Parathyroid adenoma (tissue), 2 donors: ENCODE data around the gene AGPAT2.

ENCODE experiments used
- H2AFZ ChIP-seq: fragments of 300-600 bp; sonication (generic); one replicate; pipeline ENCODE4 v1.7.0; 2017; ENCODE audit warnings: antibody characterized with exemption, mild to moderate bottlenecking
- H3K27ac ChIP-seq: fragments of 300-600 bp; sonication (generic); one replicate; pipeline ENCODE4 v1.7.0; 2017
- H3K27me3 ChIP-seq: fragments of 300-600 bp; sonication (generic); one replicate; pipeline ENCODE4 v1.7.0; 2017; ENCODE audit warnings: low read length; ENCODE audit not compliant: control insufficient read depth, insufficient read depth
- H3K36me3 ChIP-seq: fragments of 300-600 bp; sonication (generic); one replicate; pipeline ENCODE4 v1.7.0; 2017; ENCODE audit warnings: low read length; ENCODE audit not compliant: control insufficient read depth, insufficient read depth
- H3K4me1 ChIP-seq: fragments of 300-600 bp; sonication (generic); one replicate; pipeline ENCODE4 v1.7.0; 2017; ENCODE audit warnings: control low read depth
- H3K4me2 ChIP-seq: fragments of 300-600 bp; sonication (generic); one replicate; pipeline ENCODE4 v1.7.0; 2017; ENCODE audit warnings: low read length
- H3K4me3 ChIP-seq: fragments of 300-600 bp; sonication (generic); one replicate; pipeline ENCODE4 v1.7.0; 2017; ENCODE audit warnings: low read depth, low read length
- H3K79me2 ChIP-seq: fragments of 300-600 bp; sonication (generic); one replicate; pipeline ENCODE4 v1.7.0; 2017; ENCODE audit warnings: control low read depth
- H3K9ac ChIP-seq: fragments of 300-600 bp; sonication (generic); one replicate; pipeline ENCODE4 v1.7.0; 2017; ENCODE audit warnings: mild to moderate bottlenecking
- H3K9me3 ChIP-seq: fragments of 300-600 bp; sonication (generic); one replicate; pipeline ENCODE4 v1.7.0; 2017; ENCODE audit warnings: low read length; ENCODE audit not compliant: control insufficient read depth
- CTCF ChIP-seq: fragments of 300-600 bp; sonication (generic); IDR thresholded peaks from one replicate; pipeline ENCODE4 v1.7.0; 2017; ENCODE audit warnings: antibody characterized with exemption, mild to moderate bottlenecking
- donor health status: primary hyperparathyroidism.

The AGPAT2 gene

GRCh38 chr9:136673088-136673974, 13.9 kb downstream of the AGPAT2 start:
- H3K9ac ChIP-seq, result no peak overlapping the region
- peaks cover 2% of the 10 kb centered on the region for H3K4me1 ChIP-seq

GRCh38 chr9:136672431-136673087, 14.7 kb downstream of the AGPAT2 start:
- H3K9ac ChIP-seq, result no peak overlapping the region
- H3K4me2 ChIP-seq, result no peak overlapping the region
- H2AFZ ChIP-seq, result no peak overlapping the region
- H3K27ac ChIP-seq, result no peak overlapping the region
- H3K4me1 ChIP-seq, result peaks cover 2% of the 10 kb centered on the region
- H3K79me2 ChIP-seq, result no peaks in the 10 kb centered on the region
- no peaks in the 10 kb centered on the region for H3K9me3 ChIP-seq
- no peaks in the 10 kb centered on the region for H3K36me3 ChIP-seq
- no peak overlapping the region for H3K4me3 ChIP-seq
- H3K27me3 ChIP-seq, result no peaks in the 10 kb centered on the region
- no peak for TF ChIP-seq CTCF

More at GRCh38 chr9:136673088-136673974, 13.9 kb downstream of the AGPAT2 start:
- Histone ChIP-seq H3K4me3 (no peak overlapping the region), H3K36me3 (no peaks in the 10 kb centered on the region), H3K4me2 (no peak overlapping the region), H3K79me2 (peaks cover 2% of the 10 kb centered on the region), H2AFZ (no peak overlapping the region), H3K9me3 (no peaks in the 10 kb centered on the region), H3K27ac (no peak overlapping the region), H3K27me3 (no peaks in the 10 kb centered on the region)
- no peak for TF ChIP-seq CTCF

GRCh38 chr9:136671646-136672430, 15.4 kb downstream of the AGPAT2 start:
- H3K4me1 ChIP-seq, result peaks cover 2% of the 10 kb centered on the region
- peak; percentile 76 for TF ChIP-seq CTCF
- no peaks in the 10 kb centered on the region for H3K36me3 ChIP-seq

GRCh38 chr9:136671254-136671614, 16.0 kb downstream of the AGPAT2 start:
- H3K9ac ChIP-seq, result no peak overlapping the region
- no peaks in the 10 kb centered on the region for H3K36me3 ChIP-seq
- H3K27ac ChIP-seq, result no peak overlapping the region
- H3K9me3 ChIP-seq, result no peaks in the 10 kb centered on the region
- no peak for TF ChIP-seq CTCF
- H3K4me2 ChIP-seq, result no peak overlapping the region
- no peaks in the 10 kb centered on the region for H3K27me3 ChIP-seq
- H3K79me2 ChIP-seq, result no peaks in the 10 kb centered on the region
- H3K4me1 ChIP-seq, result peaks cover 2% of the 10 kb centered on the region
- no peak overlapping the region for H2AFZ ChIP-seq
- H3K4me3 ChIP-seq, result no peak overlapping the region

More at GRCh38 chr9:136671646-136672430, 15.4 kb downstream of the AGPAT2 start:
- H3K27ac ChIP-seq, result no peak overlapping the region
- H2AFZ ChIP-seq, result no peak overlapping the region
- H3K9me3 ChIP-seq, result no peaks in the 10 kb centered on the region
- H3K4me3 ChIP-seq, result no peak overlapping the region
- H3K27me3 ChIP-seq, result no peaks in the 10 kb centered on the region
- H3K4me2 ChIP-seq, result no peak overlapping the region
- H3K9ac ChIP-seq, result no peak overlapping the region
- H3K79me2 ChIP-seq, result no peaks in the 10 kb centered on the region
